Liver (tissue), 9 donors: Measurements from ENCODE around the gene ARMC2. TPM values are rescaled to one million over a fixed set of nuclear protein-coding genes. Genes with fewer than 3 reads are reported as not detected.

Source experiments
- DNase-seq: peaks from one replicate; pipeline ENCODE4 v3.0.0-alpha.2; 2017; ENCODE audit warnings: low spot score
- H3K27ac ChIP-seq, 2 donors: one replicate each; pipeline ENCODE4 v1.7.0; 2013; ENCODE audit warnings: inconsistent platforms in 2 of 2, low read length in 2 of 2, control low read depth in 1 of 2, low read depth in 1 of 2, mild to moderate bottlenecking in 1 of 2
- H3K27me3 ChIP-seq, 4 donors: one replicate each; pipeline versions ENCODE4 v1.6.1 to v1.7.0; 2013; ENCODE audit warnings: low read length in 3 of 4, inconsistent platforms in 1 of 4, mild to moderate bottlenecking in 1 of 4, moderate library complexity in 1 of 4; ENCODE audit not compliant: control insufficient read depth in 4 of 4, insufficient read depth in 4 of 4
- H3K36me3 ChIP-seq, 4 donors: one replicate each; pipeline versions ENCODE4 v1.6.1 to v1.7.0; 2013; ENCODE audit warnings: low read length in 3 of 4, mild to moderate bottlenecking in 3 of 4, low read depth in 1 of 4, moderate library complexity in 1 of 4; ENCODE audit not compliant: control insufficient read depth in 4 of 4, insufficient read depth in 3 of 4
- H3K4me1 ChIP-seq, 4 donors: one replicate each; pipeline versions ENCODE4 v1.6.1 to v1.7.0; 2013; ENCODE audit warnings: low read length in 3 of 4, mild to moderate bottlenecking in 3 of 4, moderate library complexity in 1 of 4; ENCODE audit not compliant: control insufficient read depth in 4 of 4, insufficient read depth in 4 of 4
- H3K4me3 ChIP-seq, 3 donors: one replicate each; pipeline versions ENCODE4 v1.6.1 to v1.7.0; 2013; ENCODE audit warnings: low read length in 3 of 3, control low read depth in 1 of 3, low read depth in 1 of 3, mild to moderate bottlenecking in 1 of 3
- H3K9ac ChIP-seq, 2 donors: one replicate each; pipeline ENCODE4 v1.7.0; 2013; ENCODE audit warnings: low read length in 2 of 2, mild to moderate bottlenecking in 2 of 2, moderate library complexity in 2 of 2, control low read depth in 1 of 2, low read depth in 1 of 2
- H3K9me3 ChIP-seq, 4 donors: one replicate each; pipeline versions ENCODE4 v1.6.1 to v1.7.0; 2013; ENCODE audit warnings: low read length in 3 of 4; ENCODE audit not compliant: control insufficient read depth in 4 of 4
- ATF3 ChIP-seq: IDR thresholded peaks from 2 replicates; pipeline ENCODE4 v1.6.1; 2016; ENCODE audit warnings: antibody characterized with exemption
- CTCF ChIP-seq: fragments of 150-350 bp; IDR thresholded peaks from 2 replicates; pipeline ENCODE4 v1.5.1; 2017; ENCODE audit warnings: improper control_type of control experiment, low read depth, low read length; ENCODE audit not compliant: missing input control
- EGR1 ChIP-seq, 2 donors: IDR thresholded peaks; 2 replicates each; pipeline ENCODE4 v1.6.1; 2016 to 2018; ENCODE audit warnings: antibody characterized with exemption in 2 of 2, low read depth in 2 of 2
- FOXA1 ChIP-seq: IDR thresholded peaks from 2 replicates; pipeline ENCODE4 v1.6.1; 2016; ENCODE audit warnings: antibody characterized with exemption
- FOXA2 ChIP-seq: IDR thresholded peaks from 2 replicates; pipeline ENCODE4 v1.6.1; 2016; ENCODE audit warnings: antibody characterized with exemption
- GABPA ChIP-seq, 2 donors: IDR thresholded peaks in 1 of 2; conservative IDR thresholded peaks in 1 of 2; 2 replicates each; pipeline ENCODE4 v1.6.1; 2016; ENCODE audit warnings: antibody characterized with exemption in 2 of 2, mild to moderate bottlenecking in 1 of 2, moderate library complexity in 1 of 2
- HNF4A ChIP-seq, 2 donors: conservative IDR thresholded peaks; 2 replicates each; pipeline ENCODE4 v1.6.1; 2016; ENCODE audit warnings: antibody characterized with exemption in 2 of 2, mild to moderate bottlenecking in 2 of 2
- JUND ChIP-seq, 2 donors: IDR thresholded peaks; 2 replicates each; pipeline ENCODE4 v1.6.1; 2016; ENCODE audit warnings: antibody characterized with exemption in 2 of 2
- MAX ChIP-seq: IDR thresholded peaks from 2 replicates; pipeline ENCODE4 v1.6.1; 2016; ENCODE audit warnings: antibody characterized with exemption
- NR2F2 ChIP-seq: IDR thresholded peaks from 2 replicates; pipeline ENCODE4 v1.6.1; 2016; ENCODE audit warnings: antibody characterized with exemption
- RAD21 ChIP-seq, 2 donors: IDR thresholded peaks; 2 replicates each; pipeline ENCODE4 v1.6.1; 2016; ENCODE audit warnings: antibody characterized with exemption in 2 of 2, mild to moderate bottlenecking in 2 of 2
- REST ChIP-seq: IDR thresholded peaks from 2 replicates; pipeline ENCODE4 v1.6.1; 2016; ENCODE audit warnings: antibody characterized with exemption, mild to moderate bottlenecking
- RXRA ChIP-seq, 2 donors: IDR thresholded peaks; 2 replicates each; pipeline ENCODE4 v1.6.1; 2017 to 2018; ENCODE audit warnings: antibody characterized with exemption in 2 of 2, mild to moderate bottlenecking in 1 of 2
- SP1 ChIP-seq: IDR thresholded peaks from 2 replicates; pipeline ENCODE4 v1.6.1; 2018; ENCODE audit warnings: antibody characterized with exemption, mild to moderate bottlenecking
- TAF1 ChIP-seq: conservative IDR thresholded peaks from 2 replicates; pipeline ENCODE4 v1.6.1; 2016; ENCODE audit warnings: antibody characterized with exemption, mild to moderate bottlenecking
- YY1 ChIP-seq: IDR thresholded peaks from 2 replicates; pipeline ENCODE4 v1.6.1; 2016; ENCODE audit warnings: antibody characterized with exemption, mild to moderate bottlenecking
- ZBTB33 ChIP-seq: IDR thresholded peaks from 2 replicates; pipeline ENCODE4 v1.6.1; 2016; ENCODE audit warnings: antibody characterized with exemption
- WGBS: extraction: QIAGEN DNeasy Blood & Tissue Kit; methylation state at CpG from one replicate; pipeline ENCODE4 v1.1.7; 2013; 5-methylcytosine and 5-hydroxymethylcytosine counted together
- polyA plus RNA-seq, 2 donors: library from polyadenylated mRNA; stranded (reverse) in 1 of 2; unstranded in 1 of 2; fragments of 200-250 nt in 1 of 2; fragments of >200 nt in 1 of 2; fragmentation: Nextera tagmentation in 1 of 2; extraction: Ambion mirVana in 1 of 2; gene quantifications; one replicate each; pipeline versions ENCODE4 v1.2.1 to v1.2.3, GENCODE V29; 2013 to 2015
- total RNA-seq, 2 donors: library from RNA; depleted of rRNA; stranded (reverse); fragments of >200 nt; gene quantifications; one replicate each; pipeline ENCODE4 v1.2.3, GENCODE V29; 2014
- donor health status: healthy.
- donor health status: healthy.
- donor health status: healthy.
- donor health status: healthy.
- donor health status: healthy.

Gene ARMC2
- total and polyA plus RNA-seq, 4 donors: 0.24 to 1.5 (median 0.73) TPM

GRCh38 chr6:108951351-108951953 is 103.2 kb downstream of the ARMC2 start:
- Histone ChIP-seq H3K36me3 (no peaks in the 10 kb centered on the region), H3K27me3 (no peaks in the 10 kb centered on the region), H3K4me3 (no peak overlapping the region), H3K4me1 (no peaks in the 10 kb centered on the region), H3K27ac (no peak overlapping the region), H3K9me3 (no peaks in the 10 kb centered on the region), H3K9ac (no peak overlapping the region)
- DNase-seq: no peak
- TF ChIP-seq CTCF (no peak), FOXA2 (no peak), RAD21 (IDR thresholded peaks at IDR 0.05) (no peak), GABPA (IDR thresholded peaks at IDR 0.05 in 1 of 2, conservative IDR thresholded peaks at IDR 0.05 in 1 of 2) (no peak), NR2F2 (no peak), EGR1 (IDR thresholded peaks at IDR 0.05; ENCODE audit: low read depth in 2 of 2) (no peak), HNF4A (conservative IDR thresholded peaks at IDR 0.05) (no peak), FOXA1 (no peak), ZBTB33 (no peak), ATF3 (no peak), RXRA (IDR thresholded peaks at IDR 0.05) (no peak), JUND (IDR thresholded peaks at IDR 0.05) (no peak)
- 77% methylated on average over 16 of the region's 16 CpGs for WGBS

GRCh38 chr6:108952776-108953486 is 104.7 kb downstream of the ARMC2 start:
- Histone ChIP-seq H3K4me1 (no peaks in the 10 kb centered on the region), H3K4me3 (no peak overlapping the region), H3K27me3 (no peaks in the 10 kb centered on the region), H3K36me3 (no peaks in the 10 kb centered on the region), H3K27ac (no peak overlapping the region), H3K9me3 (no peaks in the 10 kb centered on the region), H3K9ac (no peak overlapping the region)
- WGBS: 88% methylated on average over 27 of the region's 27 CpGs
- DNase-seq: no peak
- TF ChIP-seq ATF3 (no peak), YY1 (no peak), NR2F2 (no peak), REST (no peak), CTCF (no peak), ZBTB33 (no peak), TAF1 (no peak), EGR1 (IDR thresholded peaks at IDR 0.05; ENCODE audit: low read depth in 2 of 2) (no peak), JUND (IDR thresholded peaks at IDR 0.05) (no peak), GABPA (IDR thresholded peaks at IDR 0.05 in 1 of 2, conservative IDR thresholded peaks at IDR 0.05 in 1 of 2) (no peak), FOXA2 (no peak), SP1 (no peak), RAD21 (IDR thresholded peaks at IDR 0.05) (no peak), MAX (no peak), HNF4A (conservative IDR thresholded peaks at IDR 0.05) (no peak), FOXA1 (no peak)
